Activated CD4-positive, CD25-positive, alpha-beta regulatory T cell (primary cell): ENCODE results near the gene FYB1.
A peak's percentile ranks its signal among the peaks of the same experiment; 100 is the strongest.
"Not testable (repeated sequence)": the region's sequence is repeated elsewhere in the genome, so short reads cannot be mapped to it uniquely, and the experiment has no call there.

Experiments used
- DNase-seq, 4 experiments: peaks; one replicate each; lab custom pipeline; 2025; lab: John Stamatoyannopoulos, UW

FYB1 gene

DNA sequence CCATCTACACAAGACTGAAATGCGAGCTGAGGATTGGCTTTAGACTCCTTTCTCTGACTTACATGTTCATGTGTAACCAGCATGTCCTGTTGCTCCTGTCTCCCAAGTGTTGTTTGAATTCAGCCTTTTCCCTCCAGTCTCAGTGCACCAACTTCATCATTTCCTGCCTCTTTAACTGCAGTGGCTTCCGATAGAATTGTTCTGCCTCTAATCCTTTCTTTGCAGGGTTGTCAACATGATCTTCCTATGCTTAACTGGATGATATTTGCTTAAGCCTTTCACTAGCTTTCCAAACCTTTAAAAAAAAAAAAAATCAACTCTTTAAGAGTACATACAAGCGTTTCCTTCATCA, 6.7 kb upstream of the FYB1 start:
- no peak for DNase-seq

DNA sequence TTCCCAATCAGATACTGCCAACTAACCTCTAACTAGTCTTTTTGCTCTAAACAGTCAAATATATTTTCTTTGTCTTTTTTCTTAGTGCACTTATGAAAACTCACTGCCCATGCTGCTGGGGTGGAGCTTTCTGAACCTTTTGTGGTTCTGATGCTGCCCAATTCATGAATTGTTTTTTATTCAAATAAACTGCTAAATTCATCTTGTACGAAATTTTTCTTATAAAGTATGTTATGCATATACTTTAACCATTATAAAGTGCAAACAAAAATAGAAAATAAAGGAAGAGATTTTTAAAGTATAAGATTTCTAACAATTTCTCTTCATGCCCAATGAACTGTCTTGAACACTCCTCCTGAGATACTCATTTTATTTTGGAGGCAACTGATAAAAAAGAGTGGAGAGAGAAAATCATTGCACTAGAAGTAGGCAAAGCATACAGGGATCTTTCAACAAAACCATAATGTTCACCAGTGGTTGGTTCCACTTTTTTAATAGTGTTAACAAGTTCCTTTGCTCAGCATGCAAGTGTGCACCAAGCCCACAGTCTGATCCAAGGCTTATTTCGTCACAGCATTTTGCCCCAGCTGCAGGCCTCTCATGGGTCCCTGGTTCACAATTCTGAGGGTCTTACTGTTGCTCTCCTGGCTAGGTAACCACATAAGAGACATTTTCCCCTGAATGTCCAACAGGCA, 6.2 kb upstream of the FYB1 start:
- DNase-seq: no peak

DNA sequence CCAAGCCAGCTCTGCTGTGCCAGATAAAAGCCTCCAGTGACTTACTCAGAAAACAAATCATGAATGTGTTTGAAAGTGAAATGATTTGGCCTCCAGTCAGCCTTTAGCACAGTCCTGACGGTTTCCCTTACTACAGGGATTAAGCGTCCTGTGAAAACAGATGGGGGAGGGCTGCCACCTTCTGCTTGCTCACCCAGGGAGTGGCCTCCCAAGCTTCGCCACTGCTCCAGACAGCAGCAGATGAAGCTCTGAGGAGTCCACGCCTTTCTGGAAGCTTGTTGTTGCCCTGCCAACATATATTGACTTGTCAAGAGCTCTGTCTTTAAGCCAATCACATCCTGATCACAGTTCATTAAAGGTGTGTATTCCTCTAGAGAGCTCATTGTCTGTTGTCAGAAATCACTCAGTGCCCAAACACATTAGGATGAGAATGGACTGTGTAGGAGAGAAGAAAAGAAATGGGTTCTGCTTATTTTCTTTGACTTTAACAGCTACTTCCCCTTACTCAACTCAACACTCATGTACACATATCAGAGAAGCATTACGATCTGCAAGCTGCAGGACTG, 4.9 kb upstream of the FYB1 start:
- DNase-seq: no peak

DNA sequence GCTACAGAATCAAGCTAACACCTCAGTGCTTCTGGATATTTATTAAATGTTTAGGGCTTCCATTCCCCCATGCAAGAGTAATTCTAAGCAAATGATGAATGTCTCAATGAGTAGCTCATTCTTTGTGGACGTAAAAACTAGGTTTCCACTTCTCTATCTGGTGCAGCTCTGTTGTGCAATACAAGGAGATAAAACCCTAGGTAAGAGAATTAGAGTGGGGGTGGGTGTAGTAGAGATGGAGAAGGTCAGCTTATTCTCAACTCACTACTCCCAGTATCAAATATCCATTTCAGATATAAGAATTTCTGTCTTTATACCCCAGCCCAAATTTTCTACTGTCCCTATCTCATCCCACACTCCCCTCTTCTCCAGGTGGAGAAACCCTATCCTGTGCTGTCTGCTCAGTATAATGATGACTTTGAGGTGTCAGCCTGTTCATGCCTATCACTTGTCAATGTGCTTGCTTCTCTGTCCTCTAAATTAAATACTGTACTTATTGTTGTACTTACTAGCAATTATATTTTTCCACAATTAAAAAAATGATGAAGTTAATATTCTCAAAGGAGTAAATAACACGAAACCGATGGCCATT, 4.3 kb upstream of the FYB1 start:
- no peak for DNase-seq

DNA sequence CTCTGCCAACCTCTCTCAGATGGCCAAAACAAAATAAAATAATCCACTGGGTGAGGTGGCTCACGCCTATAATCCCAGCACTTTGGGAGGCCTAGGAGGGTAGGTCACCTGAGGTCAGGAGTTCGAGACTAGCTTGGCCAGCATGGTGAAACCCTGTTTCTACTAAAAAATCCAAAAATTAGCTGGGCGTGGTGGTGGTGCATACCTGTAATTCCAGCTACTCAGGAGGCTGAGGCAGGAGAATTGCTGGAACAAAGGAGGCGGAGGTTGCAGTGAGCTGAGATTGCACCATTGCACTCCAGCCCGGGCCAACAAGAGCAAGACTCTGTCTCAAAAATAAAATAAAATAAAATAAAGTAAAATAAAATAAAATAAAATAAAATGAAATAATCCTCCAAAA, 2.3 kb upstream of the FYB1 start:
- DNase-seq: not testable (repeated sequence)

DNA sequence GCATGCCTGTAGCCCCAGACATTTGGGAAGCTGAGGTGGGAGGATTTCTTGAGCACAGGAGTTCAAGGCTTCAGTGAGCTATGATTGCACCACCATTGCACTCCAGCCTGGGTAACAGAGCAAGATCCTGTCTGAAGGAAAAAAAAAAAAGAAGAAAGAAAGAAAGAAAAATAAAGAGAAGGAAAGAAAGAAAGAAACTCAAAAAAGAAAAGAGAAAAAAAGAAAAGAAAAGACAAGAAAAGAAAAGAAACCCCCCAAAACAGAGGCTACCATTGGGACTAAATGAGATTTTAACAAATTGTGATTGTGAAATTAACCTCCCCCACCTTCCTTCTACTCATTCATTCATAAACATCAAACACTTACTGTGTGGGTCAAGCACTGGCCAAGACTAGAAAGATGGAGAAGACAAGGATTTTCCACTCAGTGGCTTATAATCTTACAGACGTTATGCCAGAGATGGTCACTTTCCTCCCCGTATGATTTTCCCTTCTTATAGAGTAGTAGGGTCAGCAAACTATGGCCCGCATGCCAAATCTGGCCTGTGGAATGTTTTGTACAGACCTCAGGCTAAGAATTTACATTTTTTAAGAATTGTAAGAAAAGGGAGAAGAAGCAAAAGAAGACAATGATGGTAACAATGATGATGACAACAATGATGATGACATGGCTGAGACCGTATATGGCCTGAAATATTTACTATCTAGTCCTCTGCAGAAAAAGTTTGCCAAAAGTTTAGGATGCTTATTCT, 1.1 kb upstream of the FYB1 start:
- DNase-seq: no peak

DNA sequence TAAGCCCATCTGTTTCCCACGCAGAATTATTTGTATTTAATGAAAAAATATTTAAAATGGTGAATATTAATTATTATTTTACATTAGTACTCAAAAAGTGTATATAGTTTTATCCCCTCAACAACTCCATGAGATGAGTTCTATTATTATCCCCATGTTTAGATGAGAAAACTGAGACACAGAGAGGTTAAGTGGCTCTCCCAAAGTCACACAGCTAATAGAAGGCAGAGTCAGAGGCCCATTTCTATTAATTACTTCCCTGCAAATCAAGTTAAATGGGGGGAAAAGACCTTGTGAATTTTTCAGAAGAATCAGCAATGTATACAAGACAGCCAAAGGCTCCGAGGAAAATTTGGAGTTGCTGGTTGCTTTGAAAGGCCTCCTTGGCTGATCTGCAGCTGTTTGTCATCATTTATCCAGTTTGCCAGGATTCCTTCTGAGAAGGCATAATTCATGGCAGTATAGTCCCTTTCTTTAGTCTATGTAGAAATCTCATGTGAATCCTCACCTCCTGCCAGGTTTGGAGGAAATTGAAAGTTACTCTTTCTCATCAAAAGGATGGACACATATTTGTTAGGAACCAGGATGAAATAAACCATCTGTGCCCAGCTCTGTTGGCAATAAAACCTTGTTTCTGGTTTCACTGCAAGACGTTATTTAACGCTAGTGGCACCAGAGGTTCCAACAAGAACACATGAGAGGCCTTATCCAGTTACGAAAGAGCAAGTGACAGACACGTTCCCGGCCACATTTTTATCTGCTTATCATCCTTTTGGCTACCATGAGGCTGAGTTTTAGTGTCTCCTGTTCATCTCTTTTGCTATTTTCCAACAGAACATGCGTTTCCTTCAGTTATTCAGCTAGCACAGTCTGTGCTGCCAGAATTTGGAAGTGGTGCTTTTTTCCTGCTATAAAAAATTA, 621 bp downstream of the FYB1 start:
- no peak for DNase-seq

DNA sequence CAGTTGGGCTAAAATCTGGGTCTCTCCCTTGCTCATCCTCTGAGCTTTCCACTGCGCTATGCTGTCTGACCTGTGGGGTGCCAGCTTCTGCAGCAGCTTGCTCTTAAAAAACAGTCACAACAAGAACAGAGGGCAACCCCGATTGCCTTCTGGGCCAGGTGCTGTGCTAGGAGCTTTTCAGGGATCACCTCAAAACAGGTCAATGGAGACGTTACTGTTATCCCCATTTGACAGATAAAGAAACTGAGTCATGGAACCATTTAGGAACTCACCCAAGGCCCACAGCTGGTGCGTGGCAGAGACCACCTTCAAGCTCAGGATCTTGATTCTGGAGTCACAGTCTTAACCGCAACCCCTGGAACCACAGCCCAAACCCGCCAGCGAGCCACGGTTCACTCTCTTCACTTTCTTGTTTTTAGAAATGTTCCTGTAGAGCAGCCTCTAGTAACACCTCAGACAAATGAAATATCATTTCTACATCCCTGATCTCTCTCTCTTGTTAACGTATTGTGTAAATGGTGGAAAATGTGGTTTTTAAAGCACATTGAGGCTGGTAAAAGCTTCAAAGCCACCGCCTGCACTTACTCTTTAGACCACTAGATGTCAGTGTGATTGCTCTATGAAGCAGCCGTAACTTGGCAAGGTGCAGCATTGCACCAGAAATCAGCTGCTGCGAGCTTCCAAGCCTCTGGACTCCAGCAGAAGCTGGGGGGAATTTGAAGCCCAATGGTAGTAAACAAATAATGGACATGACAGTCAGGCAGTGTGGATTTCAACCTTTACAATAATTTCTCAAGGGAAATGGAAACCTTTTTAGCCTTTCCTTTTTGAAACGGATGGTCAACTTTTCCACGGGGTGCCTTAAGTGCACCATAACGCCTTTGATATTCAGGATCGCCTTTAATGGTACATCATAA, 1.7 kb downstream of the FYB1 start:
- peak; percentile 43 to 48 (median 46) for DNase-seq

DNA sequence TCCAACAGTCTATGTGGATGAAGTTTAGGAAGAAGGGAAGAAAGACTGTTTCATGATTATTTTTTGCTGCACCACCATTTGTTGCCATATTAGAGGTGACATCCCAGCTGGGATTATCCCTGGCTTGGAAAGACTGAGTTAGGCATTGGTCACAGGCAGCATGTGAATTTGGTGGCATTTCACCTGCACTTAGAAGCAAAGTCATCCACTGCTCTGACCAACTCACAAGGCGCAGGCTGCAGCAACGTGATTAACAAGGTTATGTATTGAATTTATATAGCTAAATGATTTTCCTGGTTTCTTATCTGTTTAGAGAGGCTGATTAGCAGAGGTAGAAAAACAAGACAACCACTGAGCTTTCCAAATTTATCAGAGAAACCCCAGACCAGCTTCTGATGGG, 2.7 kb downstream of the FYB1 start:
- no peak for DNase-seq

DNA sequence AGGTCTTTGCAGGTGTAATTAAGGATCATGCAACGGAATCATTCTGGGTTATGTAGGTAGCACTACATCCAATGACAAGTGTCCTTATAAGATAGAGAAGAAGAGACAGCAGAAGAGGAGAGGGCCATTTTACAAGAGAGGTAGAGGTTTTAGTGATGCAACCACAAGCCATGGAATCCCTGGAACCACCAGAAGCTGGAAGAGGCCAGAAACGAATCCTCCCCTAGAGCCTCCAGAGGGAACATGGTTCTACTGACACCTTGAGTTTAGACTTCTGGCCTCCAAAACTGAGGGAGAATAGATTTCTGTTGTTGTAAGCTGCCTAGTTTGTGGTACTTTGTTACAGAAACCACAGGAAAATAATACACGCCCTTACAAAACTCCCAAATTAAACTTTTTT, 3.5 kb downstream of the FYB1 start:
- no peak for DNase-seq

DNA sequence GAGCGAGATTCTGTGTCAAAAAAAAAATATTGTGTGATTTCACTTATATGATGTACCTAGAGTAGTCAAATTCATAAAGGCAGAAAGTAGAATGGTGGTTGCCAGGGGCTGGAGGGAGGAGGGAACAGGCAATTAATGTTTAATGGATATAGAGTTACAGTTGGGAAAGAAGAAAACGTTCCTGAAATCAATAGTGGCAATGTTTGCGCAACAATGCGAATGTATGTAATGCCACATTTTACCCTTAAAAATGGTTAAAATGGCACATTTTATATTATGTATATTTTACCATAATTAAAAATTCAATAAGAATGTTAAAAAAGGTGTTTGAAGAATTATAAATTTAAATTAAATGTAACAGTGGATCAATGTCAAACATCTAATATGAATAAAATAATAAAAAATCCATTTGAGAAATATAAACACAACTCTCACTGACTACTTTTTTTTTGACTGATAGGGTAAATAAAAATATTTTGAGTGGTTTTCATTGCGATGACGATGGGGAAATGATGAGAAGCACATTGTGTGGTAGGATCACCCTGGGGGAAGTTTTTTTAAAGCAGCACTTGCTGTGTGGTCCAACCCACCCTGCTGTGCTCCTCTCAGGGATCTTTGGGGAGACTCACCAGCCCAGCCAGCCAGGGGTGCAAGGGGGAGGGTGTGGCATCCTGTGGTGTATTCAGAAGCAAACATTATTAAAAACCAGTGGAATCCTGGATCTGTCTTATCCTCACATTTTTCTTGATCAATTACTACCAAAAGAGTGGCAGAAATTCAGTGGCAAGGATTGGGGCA, 4.3 kb downstream of the FYB1 start:
- peak in 1 of 4 experiments; percentile 7 for DNase-seq

DNA sequence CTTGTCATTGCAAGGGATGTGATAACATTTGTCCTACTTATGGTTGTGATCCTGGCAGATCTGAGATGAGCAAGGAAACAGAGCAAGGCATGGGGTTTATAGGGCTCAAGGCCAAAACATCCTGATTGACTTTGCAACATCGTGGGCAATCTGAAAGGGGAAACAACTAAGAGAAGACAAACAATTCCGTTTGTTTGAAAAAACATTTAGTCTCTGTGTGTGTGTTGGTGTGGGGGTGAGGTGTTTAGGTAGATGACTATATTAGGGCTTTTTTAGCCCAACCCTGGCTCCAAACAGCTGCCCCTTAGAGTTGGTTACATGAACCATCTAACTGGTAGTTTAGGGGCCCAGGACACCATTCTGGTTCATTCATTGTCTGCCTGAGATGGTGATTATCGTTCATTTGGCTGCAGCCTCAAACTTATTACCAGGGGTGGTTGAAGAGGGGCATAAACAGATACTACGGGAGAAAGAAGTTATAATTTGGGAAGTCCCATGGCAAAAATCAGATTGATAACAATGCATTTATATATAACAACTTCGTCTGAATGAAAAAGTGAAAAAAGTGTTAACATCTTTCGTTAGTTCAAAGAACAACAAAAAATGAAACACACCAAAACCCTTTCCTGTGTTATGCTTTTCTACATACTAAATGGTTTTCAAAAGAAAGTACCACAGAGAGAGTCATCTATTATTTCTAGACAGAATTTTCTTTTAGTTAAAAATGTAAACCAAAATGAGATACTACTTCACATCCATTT, 5.7 kb downstream of the FYB1 start:
- no peak for DNase-seq

DNA sequence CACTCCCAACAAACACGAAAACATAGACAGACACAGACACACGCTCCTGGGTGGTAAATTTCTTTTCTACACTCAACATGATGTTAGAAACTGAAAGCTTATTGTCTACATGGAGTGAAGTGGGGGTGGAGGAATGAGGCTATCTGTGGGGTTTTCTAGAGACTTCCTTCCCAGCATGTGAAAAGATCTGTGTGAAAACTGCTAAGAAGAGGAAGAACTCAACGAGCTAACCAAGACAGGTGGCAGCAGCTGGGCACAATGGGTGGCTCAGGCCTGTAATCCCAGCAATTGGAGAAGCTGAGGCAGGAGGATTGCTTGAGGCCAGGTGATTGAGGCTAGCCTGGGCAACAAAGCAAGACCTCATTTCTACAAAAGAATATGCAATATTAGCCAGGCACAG, 7.6 kb downstream of the FYB1 start:
- DNase-seq: no peak

DNA sequence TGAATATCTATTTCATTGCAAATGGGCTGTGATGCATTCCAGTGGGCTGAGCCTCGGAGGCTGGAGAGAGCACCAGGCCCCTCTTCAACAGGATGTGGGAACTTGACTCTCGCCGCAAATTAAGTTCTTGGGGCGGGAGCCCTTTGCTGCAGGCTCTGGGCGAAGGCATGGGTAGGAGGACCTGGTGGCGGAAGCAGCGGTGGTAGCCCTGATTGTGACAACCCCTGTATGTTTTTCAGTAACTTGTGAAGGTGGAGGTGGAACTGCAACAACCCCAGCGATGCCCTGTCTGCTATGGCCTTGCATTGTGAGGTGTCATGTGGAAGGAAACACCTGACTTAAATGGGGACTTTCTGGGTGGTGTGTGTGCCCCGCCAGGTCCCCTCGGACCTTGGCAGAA, 9.4 kb downstream of the FYB1 start:
- DNase-seq: peak; percentile 16 to 64 (median 45)

DNA sequence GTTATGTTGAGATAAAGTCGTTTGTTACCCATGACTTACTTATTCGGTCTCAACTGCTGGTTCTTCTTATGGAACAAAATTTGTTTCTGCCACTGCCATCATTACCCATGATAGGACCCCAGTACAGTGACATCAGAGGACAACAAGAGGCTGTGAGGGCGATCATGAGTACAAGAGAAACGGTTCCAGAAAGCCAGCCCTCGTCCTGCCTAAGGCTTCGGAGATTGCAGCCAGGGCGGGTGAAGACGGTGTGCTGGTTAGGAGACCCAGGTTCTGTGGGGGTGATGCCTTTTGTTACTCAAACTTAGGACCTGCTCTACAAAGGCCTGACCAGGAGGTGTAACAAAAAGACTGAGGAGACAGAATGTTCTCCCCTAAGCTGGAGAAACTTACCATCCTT, 10.9 kb downstream of the FYB1 start:
- DNase-seq: peak in 1 of 4 experiments; percentile 9

DNA sequence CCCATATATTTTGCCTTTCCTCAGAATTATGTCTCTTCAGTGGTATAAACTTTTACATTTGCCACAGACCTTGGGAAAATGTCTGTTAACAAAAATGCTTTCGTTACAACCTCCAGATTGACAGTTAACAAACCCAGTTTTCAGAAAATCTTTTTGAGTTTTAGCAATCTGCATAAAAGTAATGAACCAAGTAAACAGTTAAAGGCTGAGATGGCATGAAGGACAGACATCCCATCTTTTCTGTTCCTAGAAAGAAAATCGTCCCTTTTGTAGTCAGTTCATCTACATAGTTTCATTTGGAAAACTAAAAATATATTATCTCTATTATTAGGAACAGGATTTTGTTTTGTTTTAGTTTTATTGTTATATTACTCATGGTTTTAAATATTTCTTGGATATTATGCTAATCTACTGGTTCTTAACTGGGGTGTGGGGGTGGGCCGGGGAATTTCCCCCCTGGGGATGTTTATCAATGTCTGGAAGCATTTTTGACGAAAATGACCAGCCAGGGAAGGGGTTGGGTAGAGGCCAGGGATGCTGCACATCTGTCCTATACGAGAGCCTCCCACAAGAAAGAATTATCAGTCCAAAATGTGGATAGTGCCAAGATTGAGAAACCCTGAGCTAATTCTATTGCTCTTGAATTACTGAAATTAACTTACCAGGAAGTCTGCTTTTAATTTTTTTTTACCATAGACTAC, 11.9 kb downstream of the FYB1 start:
- DNase-seq: no peak

DNA sequence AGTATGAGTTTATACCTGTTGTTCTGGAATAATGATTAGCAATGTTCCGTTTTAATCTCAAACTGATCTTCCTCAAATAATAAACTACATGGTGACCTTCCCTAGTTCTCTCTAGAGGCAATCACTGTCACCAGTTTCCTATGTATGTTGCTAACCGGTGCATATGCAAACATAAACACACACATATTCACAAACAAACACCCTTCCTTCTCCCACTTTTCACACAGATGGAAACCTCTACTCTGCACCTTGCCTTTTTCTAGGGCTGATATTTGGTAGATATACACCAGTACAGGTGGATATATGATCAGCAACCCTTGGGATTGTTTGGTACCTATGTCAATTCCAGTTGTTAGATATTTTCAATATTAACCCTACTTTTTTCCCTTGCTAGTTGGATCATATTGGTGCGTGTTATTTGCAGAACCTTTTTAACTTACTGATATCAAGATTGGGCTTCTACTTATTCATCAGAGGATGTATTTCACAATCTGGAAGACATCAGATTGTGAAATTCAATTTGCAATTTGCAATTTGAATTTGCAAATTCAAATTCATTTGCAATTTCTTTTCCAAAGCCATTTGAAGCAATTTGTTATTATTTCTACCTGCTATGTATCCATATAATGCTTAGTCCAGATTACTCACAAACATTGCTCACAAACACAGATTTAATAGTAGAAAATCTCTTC, 12.6 kb downstream of the FYB1 start:
- no peak for DNase-seq

DNA sequence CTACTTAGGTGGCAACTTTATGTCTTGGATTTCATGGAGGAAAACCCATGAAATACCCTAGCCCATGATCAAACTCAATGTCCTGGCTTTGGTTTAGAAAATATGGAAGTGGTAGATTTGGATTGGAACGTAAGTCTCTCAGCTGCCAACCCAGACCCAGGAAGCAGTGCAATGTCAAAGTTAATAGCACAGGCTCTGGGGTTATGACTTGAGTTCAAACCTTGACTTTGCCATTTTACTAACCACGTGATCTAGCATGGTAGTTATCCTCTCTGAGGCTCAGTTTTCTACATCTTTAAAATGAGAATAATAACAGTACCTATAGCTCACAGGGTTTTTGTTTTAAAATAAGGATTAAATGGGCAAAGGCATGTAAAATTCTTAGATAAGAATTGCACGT, 13.8 kb downstream of the FYB1 start:
- DNase-seq: no peak
